ENCODE measurements around the gene CD44. TPM values are rescaled to one million over a fixed set of nuclear protein-coding genes. Genes with fewer than 3 reads are reported as not detected.
A peak's percentile ranks its signal among the peaks of the same experiment; 100 is the strongest.

Gene CD44
- total RNA-seq, 1 donor from 2014 or later, result 2.6 TPM

- no peak for DNase-seq
These were observed 100.6 kb downstream of the CD44 start for GRCh38 chr11:35239471-35240075.

- no peak for DNase-seq
These were observed 102.1 kb downstream of the CD44 start for GRCh38 chr11:35241083-35241482.

DNA sequence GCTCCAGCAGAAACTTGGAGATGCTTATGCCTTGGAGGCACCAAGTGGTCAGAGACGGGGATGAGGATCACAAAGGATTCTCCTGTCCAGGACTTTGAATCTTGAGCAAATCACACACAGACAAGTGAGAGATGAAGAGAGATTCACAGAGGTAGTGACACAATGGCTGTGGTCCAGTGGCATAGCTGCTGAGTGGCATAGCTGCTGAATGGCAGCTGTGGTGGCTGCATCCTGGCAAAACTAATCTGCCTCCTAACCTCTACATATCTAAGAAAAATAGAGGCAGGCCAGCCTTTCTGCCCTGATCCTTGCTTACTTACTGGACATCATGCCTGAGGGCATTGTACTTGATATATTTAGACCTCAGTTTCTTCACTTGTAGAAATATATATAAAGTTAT, 102.6 kb downstream of the CD44 start:
- DNase-seq, result no peak

DNA sequence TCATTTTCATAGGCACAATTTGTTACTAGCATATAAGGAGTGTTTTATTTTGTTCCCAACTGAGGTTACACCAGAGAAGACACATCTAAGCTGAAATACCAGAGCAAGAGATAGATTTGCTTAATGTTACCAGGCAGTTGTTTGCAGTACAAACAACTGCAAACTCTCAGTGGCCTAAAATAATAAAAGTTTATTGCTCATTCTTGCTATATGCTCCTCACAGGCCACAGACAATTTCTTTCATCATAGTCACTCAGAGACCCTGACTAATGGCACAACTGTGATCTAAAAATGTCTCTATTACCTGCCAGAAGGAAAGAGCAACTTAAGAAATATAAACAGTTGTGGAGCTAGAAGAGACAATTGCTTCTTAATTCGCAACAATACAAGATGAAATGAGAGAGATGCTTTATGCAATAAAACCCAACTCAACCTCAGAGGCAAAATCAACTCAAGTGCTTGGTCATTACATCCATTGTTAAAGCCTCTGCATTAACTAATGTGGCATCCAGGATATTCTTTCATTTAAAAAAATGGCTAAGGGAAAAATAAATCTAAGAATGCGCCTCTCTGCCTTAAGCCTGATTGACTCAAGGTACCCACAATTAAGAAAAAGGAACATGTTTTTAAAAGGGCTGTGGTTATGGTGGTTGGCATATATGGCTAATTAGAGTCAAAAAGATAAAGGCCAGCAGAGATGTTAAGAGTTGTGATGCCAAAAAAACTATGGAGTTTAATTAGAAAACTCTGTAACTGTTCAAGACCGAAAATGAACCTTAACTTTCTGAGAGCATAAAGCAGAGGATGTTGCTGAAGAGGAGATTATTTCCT, 103.7 kb downstream of the CD44 start:
- no peak for DNase-seq

DNA sequence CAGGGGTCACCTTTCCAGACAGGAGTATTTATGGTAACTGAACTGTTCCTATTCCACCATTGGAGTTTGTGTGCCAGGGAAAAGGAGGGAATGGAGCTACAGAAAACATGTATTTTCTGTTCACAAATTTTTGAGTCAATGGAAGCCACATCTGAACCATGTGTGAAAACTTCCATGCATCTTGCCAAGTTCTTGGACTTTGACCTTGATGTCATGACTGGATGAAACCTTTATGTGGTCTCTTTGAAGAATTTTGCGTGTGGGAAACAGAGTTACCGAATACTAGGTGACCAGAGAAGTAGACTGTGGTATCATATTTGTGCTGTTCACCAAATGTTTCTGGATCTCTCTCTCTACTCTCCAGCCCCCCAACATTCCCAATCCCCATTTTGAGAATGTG, 104.8 kb downstream of the CD44 start:
- DNase-seq, result no peak

- DNase-seq, result no peak
These were observed 106.1 kb downstream of the CD44 start for GRCh38 chr11:35245056-35245455.

- no peak for DNase-seq
These were observed 106.8 kb downstream of the CD44 start for GRCh38 chr11:35245786-35246185.

DNA sequence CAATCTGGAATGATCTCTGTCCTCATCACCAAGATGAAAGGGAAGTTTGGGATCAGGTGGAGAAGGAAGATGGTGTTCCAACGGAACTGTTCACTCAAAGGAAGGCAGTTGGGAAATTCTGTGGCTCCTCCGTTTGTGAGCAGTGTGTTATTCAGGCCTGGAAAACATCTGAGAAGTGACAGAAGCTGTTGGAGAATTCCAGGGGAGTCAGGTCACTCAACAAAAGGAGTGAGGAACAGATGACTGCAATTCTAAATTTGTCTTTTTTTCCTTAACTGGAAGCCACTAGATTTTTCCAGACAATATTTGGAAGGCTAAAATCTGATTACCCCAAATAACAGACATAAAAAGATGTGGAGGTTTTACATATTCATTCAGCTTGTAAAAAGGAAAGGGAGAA, 107.8 kb downstream of the CD44 start:
- DNase-seq, result no peak

DNA sequence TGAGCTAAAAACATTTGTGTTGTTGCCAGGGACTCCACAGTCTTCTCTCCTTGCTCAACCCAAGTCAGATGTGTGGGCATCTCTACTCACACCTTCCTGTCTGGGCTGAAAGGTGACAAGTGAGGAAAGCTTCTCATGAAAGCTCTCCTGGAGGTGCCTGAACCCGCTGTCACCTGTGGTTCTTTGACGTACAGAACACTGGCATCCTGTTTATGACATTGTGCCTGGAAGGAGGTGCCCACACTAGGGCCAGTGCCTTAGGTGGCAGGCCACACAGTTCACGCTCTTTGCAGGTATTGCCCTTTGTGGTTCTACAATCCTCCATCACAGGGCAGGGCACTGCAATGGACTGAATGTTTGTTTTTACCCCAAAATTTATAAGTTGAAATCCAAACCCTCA, 108.5 kb downstream of the CD44 start:
- DNase-seq, result no peak

- no peak for DNase-seq
These were observed 108.9 kb downstream of the CD44 start for GRCh38 chr11:35247863-35248262.

- no peak for DNase-seq
These were observed 109.8 kb downstream of the CD44 start for GRCh38 chr11:35248558-35249323.

- no peak for DNase-seq
These were observed 111.2 kb downstream of the CD44 start for GRCh38 chr11:35250192-35250591.

DNA sequence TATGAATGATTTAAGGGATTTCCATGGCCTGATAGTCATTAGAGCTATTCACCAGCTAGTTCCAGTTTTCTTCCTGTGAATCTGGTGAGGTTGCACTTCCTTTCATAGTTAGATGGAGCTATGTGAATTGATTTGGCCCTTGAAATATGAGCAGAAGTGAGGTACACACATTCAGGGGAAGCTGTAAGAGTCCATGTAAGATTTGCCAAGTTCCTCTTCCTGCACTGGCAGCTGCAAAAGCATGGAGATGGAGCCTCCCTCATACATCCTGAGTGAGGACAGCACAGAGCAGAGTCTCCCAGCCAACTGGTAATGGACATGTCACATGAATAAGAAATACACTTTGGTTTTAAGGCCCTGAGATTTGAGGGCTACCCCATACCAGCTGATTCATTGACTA, 111.7 kb downstream of the CD44 start:
- DNase-seq, result no peak

- no peak for DNase-seq
These were observed 114.3 kb downstream of the CD44 start for GRCh38 chr11:35253237-35253636.

DNA sequence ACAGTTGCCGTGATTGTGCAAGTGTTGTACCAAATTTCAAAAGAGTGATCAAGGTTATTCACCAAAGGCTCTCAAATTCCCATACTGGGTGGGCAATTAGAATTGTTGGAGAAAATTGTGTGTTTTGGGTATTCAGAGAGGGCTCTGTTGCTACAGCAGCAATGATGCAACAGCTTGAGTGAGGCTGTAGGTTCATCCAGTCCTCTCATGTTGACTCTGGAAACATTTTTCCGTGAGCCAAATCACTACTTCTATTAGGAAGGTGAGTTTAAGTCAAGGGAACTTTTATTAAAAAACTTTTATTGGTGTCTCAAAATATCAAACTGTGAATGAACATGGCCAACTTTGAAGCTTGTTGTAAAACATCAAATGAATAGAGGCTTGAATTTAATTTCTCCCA, 116.5 kb downstream of the CD44 start:
- no peak for DNase-seq

GRCh38 chr11:35256296-35256695, 117.3 kb downstream of the CD44 start:
- no peak for DNase-seq

DNA sequence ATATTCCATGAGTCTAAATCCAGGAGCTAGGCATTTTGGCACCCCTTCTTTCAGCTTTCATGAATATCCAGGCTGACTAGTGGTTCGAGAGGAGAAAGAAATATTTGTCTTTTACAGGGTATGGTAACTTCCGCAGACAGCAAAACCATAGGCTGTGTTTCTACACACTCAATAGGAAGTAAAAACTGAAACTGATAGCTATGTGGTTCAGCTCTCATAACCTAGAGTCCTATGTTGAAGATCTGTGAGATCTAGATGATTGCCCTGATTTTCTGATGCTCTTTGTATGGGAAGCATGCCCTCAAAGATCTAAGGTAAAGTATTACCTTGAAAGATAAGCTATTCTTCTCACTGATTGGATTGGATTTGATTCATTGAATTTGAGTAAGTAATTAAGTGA, 118.3 kb downstream of the CD44 start:
- DNase-seq, result no peak

GRCh38 chr11:35259529-35259928, 120.6 kb downstream of the CD44 start:
- no peak for DNase-seq

DNA sequence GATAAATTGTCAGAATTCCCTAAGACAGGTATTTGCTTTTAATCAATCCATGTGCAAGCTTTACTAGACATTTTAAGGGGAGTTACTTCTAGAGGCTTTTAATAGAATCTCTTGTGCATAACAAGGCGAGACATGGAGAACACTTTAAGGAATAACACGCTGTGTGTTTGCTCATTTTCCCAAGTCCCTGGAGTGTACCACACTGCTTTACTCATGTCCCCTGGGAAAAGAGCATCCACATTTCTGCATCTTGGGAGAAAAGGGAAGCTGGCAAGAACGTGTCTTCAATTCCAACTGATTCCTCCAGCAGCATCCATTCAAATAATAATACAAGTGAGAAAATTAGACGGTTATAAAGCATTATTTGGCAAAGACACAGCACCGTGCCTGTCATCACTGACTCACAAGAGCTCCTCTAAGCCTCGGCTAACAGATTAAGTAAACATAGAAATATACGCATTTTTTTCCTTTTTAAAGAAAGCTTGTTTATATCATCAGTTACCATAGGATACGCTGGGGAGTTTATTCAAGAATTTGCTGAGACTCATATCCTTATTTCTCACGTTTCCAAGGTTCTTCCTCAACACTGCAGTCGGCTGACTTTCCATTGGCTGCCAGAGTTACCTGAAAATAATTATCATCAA, 121.5 kb downstream of the CD44 start:
- no peak for DNase-seq

DNA sequence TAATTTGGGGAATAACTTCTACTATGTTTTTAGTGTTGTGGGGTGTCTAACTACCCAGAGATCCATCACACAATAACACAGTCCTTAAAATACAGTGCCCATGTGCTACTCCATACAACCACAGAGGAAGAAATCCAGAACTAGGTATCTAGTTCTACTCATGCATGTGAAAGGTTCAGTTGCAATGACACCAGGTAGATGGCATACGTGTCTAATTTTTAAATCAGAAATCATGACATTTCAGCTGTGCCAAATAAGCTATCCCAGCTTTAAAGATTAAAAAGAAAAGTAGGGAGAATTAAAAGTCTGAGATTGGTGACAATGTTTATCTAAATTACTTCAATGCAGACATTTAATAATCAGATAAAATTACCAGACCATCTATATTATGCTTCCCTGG, 122.2 kb downstream of the CD44 start:
- DNase-seq, result no peak

DNA sequence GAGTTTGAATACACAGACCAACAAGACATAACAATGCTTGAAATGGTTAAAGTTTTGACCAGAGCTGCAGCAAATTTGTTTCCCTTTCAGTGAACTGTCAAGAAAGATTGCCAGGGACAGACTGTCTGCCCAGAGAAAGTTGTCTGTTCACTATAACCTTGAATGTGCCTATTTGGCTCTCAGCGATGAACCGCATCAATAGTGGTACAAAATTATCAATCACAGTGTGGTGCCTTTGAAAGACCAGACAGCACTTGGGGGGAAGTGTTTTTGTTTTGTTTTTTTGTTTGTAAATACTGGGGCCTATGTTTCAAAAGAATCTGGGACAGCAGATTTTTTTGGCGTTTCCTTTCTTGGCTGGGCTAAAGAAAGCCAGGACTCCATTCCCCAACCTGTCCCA, 123.1 kb downstream of the CD44 start:
- no peak for DNase-seq

DNA sequence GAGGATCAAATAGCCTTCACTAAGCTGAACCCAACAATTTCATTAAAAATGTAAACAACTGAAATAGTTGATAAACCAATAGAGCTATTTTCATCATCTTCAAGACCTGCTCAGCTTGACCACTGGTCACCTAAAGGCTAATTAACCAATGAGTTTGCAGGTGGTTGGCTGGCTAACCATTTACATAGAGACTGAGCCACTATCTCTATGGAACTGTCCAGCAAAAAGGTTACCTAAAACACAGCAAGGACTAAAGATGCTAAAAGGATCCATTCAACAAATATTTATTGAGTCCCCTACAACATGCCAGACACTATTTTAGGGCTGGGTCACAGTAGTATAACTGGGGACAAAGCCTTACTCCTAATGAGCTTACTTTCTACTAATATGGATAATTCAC, 123.8 kb downstream of the CD44 start:
- DNase-seq, result no peak

GRCh38 chr11:35265755-35266454, 126.9 kb downstream of the CD44 start:
- peak; percentile 3 for DNase-seq

Data from dermis blood vessel endothelial cell (primary cell).